GM18502 (cell line): ENCODE measurements around the gene USP9Y.
"Not testable (repeated sequence)": the region's sequence is repeated elsewhere in the genome, so short reads cannot be mapped to it uniquely, and the experiment has no call there.

Experiments
- ATAC-seq: cut with Tn5 transposase; IDR thresholded peaks from one replicate; pipeline ENCODE4 v1.9.1; 2021; ENCODE audit warnings: mild to moderate bottlenecking; ENCODE audit not compliant: unreplicated experiment, poor library complexity

The USP9Y gene

GRCh38 chrY:12701181-12701695, at the start of gene USP9Y:
TSS of gene USP9Y (plus strand) at chrY:12701231. CDS start at chrY:12709448, 8,217 bp downstream.
- no peak for ATAC-seq

GRCh38 chrY:12651621-12652036, 49.4 kb upstream of the USP9Y start:
- ATAC-seq = no peak

- no peak for ATAC-seq
Measured at GRCh38 chrY:12661745-12662681, 39.0 kb upstream of the USP9Y start.

- no peak for ATAC-seq
Measured at GRCh38 chrY:12662745-12663591, 38.1 kb upstream of the USP9Y start.

GRCh38 chrY:12663845-12664244, 37.2 kb upstream of the USP9Y start:
- ATAC-seq = not testable (repeated sequence)

GRCh38 chrY:12678111-12678510, 22.9 kb upstream of the USP9Y start:
- no peak for ATAC-seq

- no peak for ATAC-seq
Measured at GRCh38 chrY:12681535-12681934, 19.5 kb upstream of the USP9Y start.

- no peak for ATAC-seq
Measured at GRCh38 chrY:12688337-12688736, 12.7 kb upstream of the USP9Y start.

GRCh38 chrY:12700087-12700486, 944 bp upstream of the USP9Y start:
- no peak for ATAC-seq

- no peak for ATAC-seq
Measured at GRCh38 chrY:12702174-12702573, 1.1 kb downstream of the USP9Y start.

- ATAC-seq = no peak
Measured at GRCh38 chrY:12710460-12710859, 9.4 kb downstream of the USP9Y start.

GRCh38 chrY:12715376-12715775, 14.3 kb downstream of the USP9Y start:
- no peak for ATAC-seq

- ATAC-seq = no peak
Measured at GRCh38 chrY:12729746-12730145, 28.7 kb downstream of the USP9Y start.

- no peak for ATAC-seq
Measured at GRCh38 chrY:12733625-12734024, 32.6 kb downstream of the USP9Y start.

- no peak for ATAC-seq
Measured at GRCh38 chrY:12734051-12734450, 33.0 kb downstream of the USP9Y start.

GRCh38 chrY:12741414-12741813, 40.4 kb downstream of the USP9Y start:
- ATAC-seq = no peak

GRCh38 chrY:12742725-12743124, 41.7 kb downstream of the USP9Y start:
- no peak for ATAC-seq

GRCh38 chrY:12744091-12744490, 43.1 kb downstream of the USP9Y start:
- no peak for ATAC-seq

- ATAC-seq = no peak
Measured at GRCh38 chrY:12749293-12749692, 48.3 kb downstream of the USP9Y start.

- ATAC-seq = no peak
Measured at GRCh38 chrY:12752856-12753255, 51.8 kb downstream of the USP9Y start.

- no peak for ATAC-seq
Measured at GRCh38 chrY:12756021-12756420, 55.0 kb downstream of the USP9Y start.
